ENCODE data around the gene PLAU. TPM values are rescaled to one million over a fixed set of nuclear protein-coding genes. Genes with fewer than 3 reads are reported as not detected.
"Not testable (repeated sequence)": the region's sequence is repeated elsewhere in the genome, so short reads cannot be mapped to it uniquely, and the experiment has no call there.

PLAU gene
- total RNA-seq, 1 experiment from 2014 or later = 9.5 TPM

DNA sequence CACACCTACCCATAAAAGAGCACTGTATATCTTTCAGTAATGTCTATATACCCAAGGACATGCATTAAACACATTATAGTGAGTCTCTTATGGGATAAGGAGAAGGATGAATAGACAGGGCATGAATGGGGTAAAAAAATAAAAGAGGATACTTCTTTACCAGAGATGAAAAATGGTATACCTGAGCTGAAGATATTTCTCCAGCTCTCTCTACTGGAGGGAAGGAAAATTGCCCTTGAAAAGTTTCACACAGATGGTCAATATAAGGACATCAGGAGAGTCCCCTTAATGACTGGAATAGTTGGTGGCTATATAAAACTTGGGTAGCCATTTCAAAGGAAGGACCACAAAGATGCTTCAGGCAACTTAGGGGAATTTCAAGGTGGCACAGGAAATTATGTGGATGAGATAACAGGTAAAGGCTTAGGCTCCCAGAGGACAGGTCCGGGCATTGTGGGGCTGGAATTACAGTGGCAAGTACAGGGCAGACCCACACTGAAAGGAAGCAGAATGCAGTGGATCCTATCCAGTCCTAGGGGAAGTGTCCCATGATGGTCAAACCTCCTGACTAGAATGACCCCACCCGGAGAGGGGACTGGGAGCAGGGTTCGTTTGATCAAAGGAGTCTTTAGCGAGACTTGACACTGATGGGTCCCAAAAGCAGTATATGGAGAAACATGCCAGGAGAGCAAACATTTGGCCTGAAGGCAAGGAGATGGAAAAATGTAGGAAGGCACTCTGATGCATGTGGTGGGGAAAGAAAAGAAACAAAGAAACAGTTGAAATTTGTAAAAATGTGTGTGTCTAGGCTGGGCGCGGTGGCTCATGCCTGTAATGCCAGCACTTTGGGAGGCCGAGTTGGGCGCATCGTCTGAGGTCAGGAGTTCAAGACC is 35.6 kb downstream of the PLAU start:
- no peak for DNase-seq (ENCODE audit: extremely low read depth, low read depth)

DNA sequence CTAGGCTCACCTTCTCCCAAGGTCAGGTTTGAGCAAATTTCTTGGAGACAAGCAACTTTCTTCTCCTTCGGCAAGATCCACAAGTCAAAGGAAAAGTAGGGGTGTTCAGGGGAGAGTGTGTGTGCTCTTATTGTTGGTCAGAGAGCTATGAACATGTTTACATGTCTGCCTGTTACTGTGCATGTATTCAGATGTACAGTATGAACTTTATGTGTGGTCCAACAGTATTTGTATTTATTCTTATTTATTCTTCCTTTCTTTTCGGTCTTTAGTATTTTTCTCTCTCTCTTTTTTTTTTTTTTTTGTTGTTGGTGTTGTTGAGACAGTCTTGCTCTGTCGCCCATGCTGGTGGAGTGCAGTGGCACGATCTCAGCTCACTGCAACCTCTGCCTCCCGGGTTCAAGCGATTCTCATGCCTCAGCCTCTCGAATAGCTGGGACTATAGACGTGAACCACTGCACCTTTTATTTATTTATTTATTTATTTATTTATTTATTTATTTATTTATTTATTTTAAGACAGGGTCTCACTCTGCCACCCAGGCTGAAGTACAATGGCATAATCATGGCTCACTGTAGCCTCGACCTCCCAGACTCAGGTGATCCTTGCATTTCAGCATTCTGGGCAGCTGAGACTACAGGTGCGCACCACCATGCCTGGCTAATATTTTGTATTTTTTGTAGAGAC is 38.2 kb downstream of the PLAU start:
- DNase-seq (ENCODE audit: extremely low read depth, low read depth) = no peak

DNA sequence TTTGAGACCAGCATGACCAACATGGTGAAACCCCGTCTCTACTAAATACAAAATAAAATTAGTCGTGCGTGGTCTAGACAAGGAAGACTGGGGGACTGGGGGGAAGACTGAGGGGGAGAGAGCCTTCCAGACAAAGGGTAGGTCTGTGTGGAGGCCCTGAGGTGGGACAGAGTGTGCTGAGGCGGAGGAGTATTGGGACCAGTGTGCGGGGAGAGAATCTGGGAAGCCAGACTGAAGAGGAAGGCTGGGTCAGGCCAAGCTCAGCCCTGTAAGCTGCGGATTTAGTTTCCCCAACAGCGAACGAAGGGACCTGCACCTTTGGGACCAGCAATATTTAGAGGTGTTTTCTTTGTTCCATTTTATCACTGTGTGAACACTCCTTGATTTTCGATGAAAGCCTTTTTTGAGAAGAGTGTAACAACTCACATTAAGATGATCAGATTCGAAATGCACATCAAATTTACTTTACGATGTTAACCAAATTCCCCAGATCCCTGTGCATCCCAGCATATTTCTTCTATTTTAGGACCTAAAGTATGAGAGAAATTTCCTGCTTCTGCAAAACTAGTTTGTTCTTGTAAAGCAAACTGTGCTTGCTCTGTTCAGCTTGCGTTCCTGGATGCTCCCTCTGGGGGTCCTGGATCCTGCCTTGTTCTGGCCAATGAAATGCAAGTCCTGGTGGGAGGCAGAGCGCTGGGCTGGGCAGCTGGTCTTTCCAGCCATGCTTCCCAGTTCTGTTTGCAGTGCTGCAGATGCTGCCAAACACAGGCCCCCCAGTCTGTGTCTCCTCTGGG is 39.4 kb downstream of the PLAU start:
- DNase-seq (ENCODE audit: extremely low read depth, low read depth) = no peak

DNA sequence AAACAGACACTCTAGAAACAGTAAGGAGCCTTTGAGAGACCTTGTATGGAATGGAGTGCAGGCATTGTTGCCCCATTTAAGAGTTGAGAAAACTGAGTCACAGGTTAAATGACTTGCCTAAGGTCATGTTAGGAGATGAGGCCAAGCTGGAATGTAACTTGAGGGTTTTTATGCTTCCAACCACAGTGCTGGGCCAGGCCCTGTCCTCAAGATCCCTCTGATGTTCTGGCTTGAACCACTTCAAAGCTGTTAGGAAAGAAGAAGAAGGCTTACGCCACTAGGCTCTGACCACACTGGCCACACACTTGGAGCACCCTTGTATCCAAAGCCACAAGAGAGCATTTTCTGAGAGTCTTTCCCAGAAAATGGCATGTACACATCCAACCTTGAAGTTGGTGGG is 42.7 kb downstream of the PLAU start:
- DNase-seq (ENCODE audit: extremely low read depth, low read depth) = no peak

DNA sequence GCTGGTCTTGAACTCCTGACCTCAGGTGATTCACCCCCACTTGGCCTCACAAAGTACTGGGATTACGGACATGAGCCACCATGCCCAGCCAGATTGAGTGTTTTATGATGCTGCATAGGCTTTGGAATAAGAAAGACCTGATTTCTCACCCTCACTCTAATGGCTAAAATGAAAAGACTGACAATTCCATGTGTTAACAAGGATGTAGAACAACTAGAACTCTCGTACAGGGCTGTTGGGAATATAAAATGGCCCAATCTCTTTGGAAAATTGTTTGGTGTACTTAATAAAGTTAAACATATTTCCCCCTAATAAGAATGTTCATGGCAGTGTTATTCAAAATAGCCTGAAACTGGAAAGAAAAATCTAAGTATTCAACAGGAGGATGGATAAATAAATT is 43.8 kb downstream of the PLAU start:
- DNase-seq (ENCODE audit: extremely low read depth, low read depth) = no peak

DNA sequence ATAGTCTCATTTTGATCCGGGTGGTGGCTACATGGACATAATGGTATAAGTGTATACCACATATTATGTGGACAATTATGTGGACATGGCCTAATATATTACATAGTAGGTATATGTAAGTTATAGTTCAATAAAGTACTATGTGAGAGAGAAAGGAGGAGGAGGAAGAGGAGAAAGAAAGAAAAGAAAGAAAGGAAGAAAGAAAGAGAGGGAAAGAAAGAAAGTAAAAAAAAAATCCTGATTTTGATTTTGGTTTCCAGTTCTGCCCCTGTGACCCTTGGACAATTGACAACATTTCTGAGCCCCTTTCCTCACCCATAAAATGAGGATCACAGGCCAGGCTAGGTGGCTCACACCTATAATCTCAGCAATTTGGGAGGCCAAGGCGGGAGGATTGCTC is 44.8 kb downstream of the PLAU start:
- DNase-seq (ENCODE audit: extremely low read depth, low read depth) = no peak

DNA sequence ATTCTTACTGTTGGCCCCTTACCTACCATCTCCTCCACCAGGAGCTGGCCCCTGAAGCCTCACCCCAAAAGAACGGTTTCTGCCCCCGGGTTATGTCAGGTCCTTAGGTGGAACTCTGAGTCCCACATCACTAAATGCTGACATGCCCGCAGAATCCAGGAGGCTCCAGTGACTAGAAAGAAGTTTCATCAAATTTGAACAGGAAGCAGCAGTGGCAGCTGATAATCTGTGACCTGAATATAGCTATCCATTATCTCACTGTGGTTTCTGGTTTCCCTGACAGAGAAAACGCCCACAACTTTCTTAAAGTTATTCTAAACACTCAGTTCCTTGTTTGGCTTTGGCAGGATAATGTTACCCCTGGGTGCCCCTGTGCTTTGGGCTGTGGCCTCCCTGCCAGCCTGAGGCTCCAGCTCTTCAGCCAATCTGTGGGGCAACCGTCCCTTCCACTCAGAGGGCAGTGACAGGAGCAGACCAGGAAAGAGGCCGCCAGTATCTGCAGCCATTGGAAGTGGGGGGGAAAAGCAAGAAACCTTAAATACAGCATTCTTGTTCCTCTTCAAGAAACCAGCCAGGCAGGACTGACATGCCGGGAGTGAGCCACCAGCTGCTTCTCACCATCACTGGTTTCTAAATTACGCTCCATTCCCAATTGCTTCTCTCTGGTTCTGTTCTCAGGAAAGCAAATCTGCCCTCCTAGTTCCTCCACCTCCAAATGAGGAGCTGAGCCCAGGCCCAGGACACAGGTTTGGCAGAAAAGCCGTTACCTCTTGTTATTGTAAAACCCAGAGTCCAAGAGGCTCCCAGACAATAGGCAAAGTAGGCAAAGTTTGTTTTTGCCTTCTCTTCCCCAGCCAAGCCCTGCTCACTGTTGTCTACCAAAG is 45.8 kb downstream of the PLAU start:
- no peak for DNase-seq (ENCODE audit: extremely low read depth, low read depth)

DNA sequence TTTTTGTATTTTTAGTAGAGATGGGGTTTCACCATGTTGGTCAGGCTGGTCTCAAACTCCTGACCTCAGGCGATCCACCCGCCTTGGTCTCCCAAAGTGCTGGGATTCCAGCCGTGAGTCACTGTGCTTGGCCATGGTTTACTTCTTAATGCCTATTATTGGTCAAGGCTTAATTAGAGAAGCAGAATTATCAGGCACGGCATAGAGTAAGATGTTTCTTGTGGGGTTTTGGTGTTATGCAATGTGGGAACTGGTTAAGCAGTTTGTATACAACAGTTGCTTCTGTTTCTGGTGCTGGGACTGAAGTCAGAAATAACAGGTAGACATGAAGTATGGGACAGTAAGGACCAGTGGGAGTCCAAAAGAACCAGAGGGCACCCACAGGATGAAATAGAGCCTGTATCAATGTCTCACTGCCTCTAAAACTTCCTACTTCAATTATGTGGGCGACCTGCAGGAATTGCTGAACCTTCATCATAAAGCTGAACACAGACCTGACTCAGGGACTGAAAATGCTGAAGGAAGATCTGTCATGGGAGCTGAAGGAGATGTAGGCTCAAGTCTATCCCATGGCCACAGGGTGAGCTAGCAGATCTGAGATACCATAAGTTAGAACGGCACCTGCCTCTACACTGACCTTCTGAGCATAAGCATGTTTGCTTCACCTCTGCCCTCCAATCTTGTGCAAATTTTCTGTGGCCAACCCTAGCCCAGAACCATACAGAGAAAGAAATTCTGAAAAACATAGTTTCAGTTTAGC is 48.7 kb downstream of the PLAU start:
- no peak for DNase-seq (ENCODE audit: extremely low read depth, low read depth)

DNA sequence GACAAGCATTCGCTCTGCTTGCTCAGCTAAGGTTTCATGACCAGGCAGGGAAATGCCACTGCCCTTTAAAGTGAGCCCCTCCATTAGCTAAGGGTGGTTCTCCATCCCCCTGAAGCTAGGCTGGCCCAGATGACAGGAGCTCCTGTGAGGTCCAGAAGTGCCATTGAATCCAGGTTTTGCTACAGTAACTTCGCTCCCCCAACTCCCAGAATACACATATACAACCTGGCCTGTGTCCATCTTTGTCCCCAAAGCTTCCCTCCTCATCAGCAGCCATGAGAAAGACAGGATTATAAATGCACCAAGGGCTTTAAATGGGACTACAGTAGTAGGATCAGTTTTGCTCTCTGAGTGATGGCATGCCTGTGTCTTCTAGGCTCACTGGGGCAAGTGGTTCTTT is 51.5 kb downstream of the PLAU start:
- DNase-seq (ENCODE audit: extremely low read depth, low read depth) = no peak

DNA sequence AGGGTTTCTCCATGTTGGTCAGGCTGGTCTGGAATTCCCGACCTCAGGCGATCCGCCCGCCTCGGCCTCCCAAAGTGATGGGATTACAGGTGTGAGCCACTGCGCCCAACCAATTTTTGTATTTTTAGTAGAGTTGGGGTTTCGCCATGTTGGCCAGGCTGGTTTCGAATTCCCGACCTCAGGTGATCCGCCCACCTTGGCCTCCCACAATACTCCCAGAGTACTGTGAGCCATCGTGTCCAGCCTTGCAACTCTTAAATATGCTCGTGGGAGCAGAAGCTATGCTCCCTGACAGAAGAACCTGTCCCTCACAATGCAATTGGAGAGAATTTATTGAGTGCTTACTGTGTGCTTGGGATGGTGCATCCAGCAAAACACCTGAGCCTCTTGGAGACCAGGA is 52.6 kb downstream of the PLAU start:
- DNase-seq (ENCODE audit: extremely low read depth, low read depth) = not testable (repeated sequence)

DNA sequence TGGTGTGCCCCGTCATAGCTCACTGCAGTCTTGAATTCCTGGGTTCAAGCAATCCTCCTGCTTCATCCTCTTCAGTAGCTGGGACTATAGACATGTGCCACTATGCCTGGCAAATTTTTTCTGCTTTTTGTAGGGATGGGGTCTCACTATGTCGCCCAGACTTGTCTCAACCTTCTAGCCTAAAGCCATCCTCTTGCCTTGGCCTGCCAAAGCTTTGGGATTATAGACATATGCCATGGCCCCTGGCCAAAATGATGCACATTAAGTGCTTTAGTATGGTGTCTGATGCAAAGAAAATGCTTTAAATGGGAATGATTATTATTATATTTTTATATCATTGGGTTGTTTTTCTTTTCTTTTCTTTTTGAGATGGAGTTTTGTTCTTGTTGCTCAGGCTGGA is 53.8 kb downstream of the PLAU start:
- DNase-seq (ENCODE audit: extremely low read depth, low read depth) = no peak

DNA sequence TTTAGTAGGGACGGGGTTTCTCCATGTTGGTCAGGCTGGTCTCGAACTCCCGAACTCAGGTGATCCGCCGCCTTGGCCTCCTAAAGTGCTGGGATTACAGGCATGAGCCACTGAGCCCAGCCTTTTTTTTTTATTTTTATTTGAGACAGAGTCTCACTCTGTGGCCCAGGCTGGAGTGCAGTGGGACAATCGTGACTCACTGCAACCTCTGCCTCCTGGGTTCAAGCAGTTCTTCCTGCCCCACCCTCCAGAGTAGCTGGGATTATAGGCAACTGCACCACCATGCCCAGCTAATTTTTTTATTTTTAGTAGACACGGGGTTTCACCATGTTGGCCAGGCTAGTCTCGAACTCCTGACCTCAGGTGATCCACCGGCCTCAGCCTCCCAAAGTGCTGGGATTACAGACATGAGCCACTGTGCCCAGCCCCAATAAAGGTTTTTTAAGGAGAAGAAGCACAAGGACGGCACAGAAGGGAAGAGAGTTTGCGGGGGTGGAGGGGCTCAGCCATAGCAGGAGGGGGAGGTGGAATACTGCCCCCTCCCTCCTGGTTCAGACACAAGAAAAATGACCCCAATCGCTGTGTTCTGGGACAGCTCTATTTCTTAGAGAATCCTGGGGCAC is 54.4 kb downstream of the PLAU start:
- DNase-seq (ENCODE audit: extremely low read depth, low read depth) = not testable (repeated sequence)

DNA sequence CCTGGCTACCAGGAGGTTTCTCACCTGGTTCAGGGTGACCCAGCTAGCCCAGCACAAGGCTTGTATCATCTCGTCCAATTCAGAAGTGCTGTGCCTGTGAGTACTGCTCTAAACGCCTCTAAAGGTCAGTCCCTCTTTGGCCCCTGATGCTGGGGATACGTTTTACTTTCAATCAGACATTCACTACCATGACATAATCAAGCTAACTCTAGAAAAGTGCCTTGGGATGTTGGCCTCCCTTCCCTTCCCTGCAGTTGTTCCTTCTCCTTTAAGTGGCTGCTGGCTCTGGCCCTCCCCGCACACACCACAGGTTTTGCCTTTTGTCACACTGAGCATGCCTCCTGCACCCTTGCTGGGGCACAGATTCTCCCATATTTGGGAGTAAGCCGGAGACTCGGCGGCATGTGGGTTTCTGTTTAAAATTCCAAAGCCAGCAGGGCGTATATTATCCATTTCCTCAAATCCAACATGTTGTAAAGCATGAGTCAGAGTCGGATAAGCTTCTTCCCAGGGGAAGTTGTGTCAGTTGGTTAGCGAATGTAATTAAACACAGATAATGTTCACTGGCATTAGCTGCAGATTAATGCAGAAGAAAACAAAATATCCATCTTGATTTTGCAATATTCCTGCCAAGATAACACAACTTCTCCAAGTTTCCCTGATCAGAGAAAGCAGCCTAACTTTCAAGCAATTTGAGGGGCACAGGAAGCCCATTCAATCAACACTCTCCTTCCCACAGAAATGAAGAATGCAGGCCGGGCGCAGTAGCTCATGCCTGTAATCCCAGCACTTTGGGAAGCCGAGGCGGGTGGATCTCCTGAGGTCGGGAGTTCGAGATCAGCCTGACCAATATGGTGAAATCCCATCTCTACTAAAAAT is 55.2 kb downstream of the PLAU start:
- DNase-seq (ENCODE audit: extremely low read depth, low read depth) = peak; percentile 71

DNA sequence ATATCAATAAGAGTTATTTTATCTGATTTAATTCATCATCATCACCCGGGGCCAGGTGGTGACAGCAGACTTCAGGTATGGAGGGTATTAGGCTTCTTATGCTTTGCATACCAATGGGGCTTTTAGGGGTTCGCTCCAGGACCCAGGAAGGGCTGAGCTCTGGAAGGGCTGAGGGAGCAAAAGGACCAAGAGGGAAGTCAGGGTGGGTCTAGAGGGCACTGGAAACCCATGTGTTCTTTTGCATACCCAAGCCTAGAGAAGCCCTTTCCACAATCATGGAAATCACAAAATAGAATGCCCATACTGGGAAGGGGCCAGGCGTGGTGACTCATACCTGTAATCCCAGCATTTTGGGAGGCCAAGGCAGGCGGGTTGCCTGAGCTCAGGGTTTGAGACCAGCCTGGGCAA is 56.1 kb downstream of the PLAU start:
- no peak for DNase-seq (ENCODE audit: extremely low read depth, low read depth)
